GM18499 (cell line): ENCODE results near the gene MAP3K9.
"Not testable (repeated sequence)": the region's sequence is repeated elsewhere in the genome, so short reads cannot be mapped to it uniquely, and the experiment has no call there.

Experiments
- ATAC-seq: cut with Tn5 transposase; IDR thresholded peaks from one replicate; pipeline ENCODE4 v1.9.1; 2021; ENCODE audit warnings: moderate number of reproducible peaks; ENCODE audit not compliant: insufficient read depth, unreplicated experiment

The MAP3K9 gene

GRCh38 chr14:70704960-70705359 lies 104.4 kb downstream of the MAP3K9 start:
- ATAC-seq = no peak

GRCh38 chr14:70703621-70704168 lies 105.6 kb downstream of the MAP3K9 start:
- not testable (repeated sequence) for ATAC-seq

- no peak for ATAC-seq
Measured at GRCh38 chr14:70702161-70702560, 107.2 kb downstream of the MAP3K9 start.

GRCh38 chr14:70701610-70702009 lies 107.7 kb downstream of the MAP3K9 start:
- ATAC-seq = no peak

- ATAC-seq = no peak
Measured at GRCh38 chr14:70700955-70701585, 108.2 kb downstream of the MAP3K9 start.

- ATAC-seq = no peak
Measured at GRCh38 chr14:70699646-70700045, 109.7 kb downstream of the MAP3K9 start.

GRCh38 chr14:70698288-70698687 lies 111.0 kb downstream of the MAP3K9 start:
- ATAC-seq = no peak

- no peak for ATAC-seq
Measured at GRCh38 chr14:70697701-70698100, 111.6 kb downstream of the MAP3K9 start.

GRCh38 chr14:70696026-70696425 lies 113.3 kb downstream of the MAP3K9 start:
- no peak for ATAC-seq

GRCh38 chr14:70692210-70692609 lies 117.1 kb downstream of the MAP3K9 start:
- no peak for ATAC-seq

- no peak for ATAC-seq
Measured at GRCh38 chr14:70685474-70686197, 123.7 kb downstream of the MAP3K9 start.

GRCh38 chr14:70683983-70684382 lies 125.3 kb downstream of the MAP3K9 start:
- no peak for ATAC-seq

- ATAC-seq = no peak
Measured at GRCh38 chr14:70680748-70681147, 128.6 kb downstream of the MAP3K9 start.

GRCh38 chr14:70677341-70677740 lies 132.0 kb downstream of the MAP3K9 start:
- no peak for ATAC-seq
